SK-N-MC (cell line): ENCODE results near the gene SCFD2.
"Not testable (repeated sequence)": the region's sequence is repeated elsewhere in the genome, so short reads cannot be mapped to it uniquely, and the experiment has no call there.

Source experiments
- DNase-seq: peaks from one replicate; pipeline ENCODE4 v3.0.0-alpha.2; 2011; ENCODE audit warnings: low read depth, low spot score
- H3K27ac ChIP-seq: fragments of 200-600 bp; sonication (generic); 2 replicates; pipeline ENCODE4 v1.5.1; 2016; ENCODE audit warnings: mixed run types
- H3K36me3 ChIP-seq: fragments of 200-600 bp; sonication (generic); 2 replicates; pipeline ENCODE4 v1.6.1; 2017; ENCODE audit warnings: antibody characterized with exemption, low read length, mixed read lengths; ENCODE audit not compliant: insufficient read depth
- H3K4me3 ChIP-seq: fragments of 200-600 bp; sonication (generic); 2 replicates; pipeline ENCODE4 v1.5.1; 2016
- H3K9ac ChIP-seq: fragments of 200-600 bp; sonication (generic); 2 replicates; pipeline ENCODE4 v1.8.0; 2017; ENCODE audit warnings: mixed run types, mixed read lengths; ENCODE audit not compliant: insufficient read length
- H3K9me3 ChIP-seq: fragments of 200-600 bp; sonication (generic); 2 replicates; pipeline ENCODE4 v1.6.1; 2017; ENCODE audit warnings: low read depth, mild to moderate bottlenecking, antibody characterized with exemption, low read length, moderate library complexity, mixed read lengths
- EZH2 ChIP-seq: fragments of 200-600 bp; sonication (generic); IDR thresholded peaks from one replicate; pipeline ENCODE4 v1.6.1; 2017; ENCODE audit warnings: antibody characterized with exemption
- FOXP2 ChIP-seq: optimal IDR thresholded peaks from 2 replicates; pipeline ENCODE3; 2011; ENCODE audit warnings: mild to moderate bottlenecking, moderate library complexity; ENCODE audit not compliant: insufficient read depth; ENCODE audit errors: extremely low read length, control extremely low read depth
- POLR2AphosphoS5 ChIP-seq: IDR thresholded peaks from 2 replicates; pipeline ENCODE4 v1.6.1; 2012; ENCODE audit warnings: mild to moderate bottlenecking, low read depth, low read length, borderline replicate concordance

The SCFD2 gene

GRCh38 chr4:52836120-52836519 lies 529.7 kb downstream of the SCFD2 start:
- no peak for DNase-seq

GRCh38 chr4:52834641-52835456 lies 531.0 kb downstream of the SCFD2 start:
- not testable (repeated sequence) for DNase-seq, H3K27ac ChIP-seq

More at GRCh38 chr4:52836120-52836519, 529.7 kb downstream of the SCFD2 start:
- Histone ChIP-seq H3K4me3 (no peak overlapping the region), H3K9ac (no peak overlapping the region), H3K9me3 (no peaks in the 10 kb centered on the region), H3K27ac (no peak overlapping the region), H3K36me3 (no peaks in the 10 kb centered on the region)
- TF ChIP-seq EZH2 (no peak), FOXP2 (no peak)

GRCh38 chr4:52833941-52834525 lies 531.8 kb downstream of the SCFD2 start:
- Histone ChIP-seq H3K36me3 (no peaks in the 10 kb centered on the region), H3K9ac (no peak overlapping the region), H3K9me3 (no peaks in the 10 kb centered on the region), H3K27ac (no peak overlapping the region), H3K4me3 (no peak overlapping the region)
- DNase-seq: no peak
- TF ChIP-seq POLR2AphosphoS5 (no peak), EZH2 (no peak), FOXP2 (no peak)

More at GRCh38 chr4:52834641-52835456, 531.0 kb downstream of the SCFD2 start:
- not testable (repeated sequence) for H3K36me3 ChIP-seq, H3K9ac ChIP-seq, H3K9me3 ChIP-seq, H3K4me3 ChIP-seq

- H3K9me3 ChIP-seq: no peaks in the 10 kb centered on the region
- H3K36me3 ChIP-seq: no peaks in the 10 kb centered on the region
- H3K9ac ChIP-seq: no peak overlapping the region
- no peak for DNase-seq
- no peak overlapping the region for H3K27ac ChIP-seq
- H3K4me3 ChIP-seq: no peak overlapping the region
- TF ChIP-seq POLR2AphosphoS5 (no peak), FOXP2 (no peak), EZH2 (no peak)
Observed at GRCh38 chr4:52825460-52826090, 540.3 kb downstream of the SCFD2 start.

GRCh38 chr4:52824603-52825459 lies 541.0 kb downstream of the SCFD2 start:
- H3K9ac ChIP-seq: no peak overlapping the region

GRCh38 chr4:52824270-52824602 lies 541.6 kb downstream of the SCFD2 start:
- TF ChIP-seq POLR2AphosphoS5 (no peak), FOXP2 (no peak), EZH2 (no peak)
- DNase-seq: no peak
- H3K27ac ChIP-seq: no peak overlapping the region
- H3K9ac ChIP-seq: no peak overlapping the region
- H3K36me3 ChIP-seq: no peaks in the 10 kb centered on the region
- H3K9me3 ChIP-seq: no peaks in the 10 kb centered on the region
- H3K4me3 ChIP-seq: no peak overlapping the region

More at GRCh38 chr4:52824603-52825459, 541.0 kb downstream of the SCFD2 start:
- DNase-seq: no peak
- no peak overlapping the region for H3K4me3 ChIP-seq
- H3K36me3 ChIP-seq: no peaks in the 10 kb centered on the region
- no peak for TF ChIP-seq FOXP2
- no peak for TF ChIP-seq POLR2AphosphoS5
- no peak for TF ChIP-seq EZH2
- no peaks in the 10 kb centered on the region for H3K9me3 ChIP-seq
- no peak overlapping the region for H3K27ac ChIP-seq

- no peak for DNase-seq
- no peaks in the 10 kb centered on the region for H3K36me3 ChIP-seq
- H3K9ac ChIP-seq: no peak overlapping the region
- H3K4me3 ChIP-seq: no peak overlapping the region
- no peak overlapping the region for H3K27ac ChIP-seq
- no peaks in the 10 kb centered on the region for H3K9me3 ChIP-seq
- TF ChIP-seq EZH2: no peak
- no peak for TF ChIP-seq POLR2AphosphoS5
- no peak for TF ChIP-seq FOXP2
Observed at GRCh38 chr4:52823702-52824092, 542.2 kb downstream of the SCFD2 start.
